HepG2 (cell line): ENCODE data around the gene PRM2. TPM values are rescaled to one million over a fixed set of nuclear protein-coding genes. Genes with fewer than 3 reads are reported as not detected.

ENCODE experiments used
- CBX2 ChIP-seq, 2 experiments: fragments of 200-600 bp in 1 of 2; sonication (generic); formaldehyde crosslinking in 1 of 2; IDR thresholded peaks; 2 replicates each; pipeline versions ENCODE4 v1.7.0 to v1.8.1; 2018 to 2022; ENCODE audit warnings: low read depth in 2 of 2, low read length in 1 of 2, mild to moderate bottlenecking in 1 of 2, missing genetic modification reagents in 1 of 2
- DMTF1 ChIP-seq: sonication (generic); formaldehyde crosslinking; IDR thresholded peaks from 2 replicates; pipeline ENCODE4 v1.4.0; 2020; ENCODE audit warnings: mild to moderate bottlenecking, missing genetic modification reagents
- HIC2 ChIP-seq: sonication (generic); formaldehyde crosslinking; IDR thresholded peaks from 2 replicates; pipeline ENCODE4 v1.9.0; 2022; ENCODE audit warnings: low read depth, missing genetic modification reagents
- HNRNPH1 ChIP-seq: fragments of 200-400 bp; formaldehyde crosslinking; optimal IDR thresholded peaks from 2 replicates; pipeline ENCODE3; 2017; ENCODE audit warnings: mild to moderate bottlenecking, low read depth, low read length
- IKZF4 ChIP-seq: sonication (generic); formaldehyde crosslinking; IDR thresholded peaks from 2 replicates; pipeline ENCODE4 v1.5.1; 2020; ENCODE audit warnings: borderline replicate concordance, mild to moderate bottlenecking, low read depth, missing genetic modification reagents; ENCODE audit errors: not compliant biosample characterization
- KDM1A ChIP-seq: IDR thresholded peaks from 2 replicates; pipeline ENCODE4 v1.6.1; 2016; ENCODE audit warnings: missing compliant biosample characterization
- KLF13 ChIP-seq: sonication (generic); formaldehyde crosslinking; IDR thresholded peaks from 2 replicates; pipeline ENCODE4 v1.4.0; 2020; ENCODE audit warnings: mild to moderate bottlenecking, missing genetic modification reagents
- MAF1 ChIP-seq: sonication (generic); formaldehyde crosslinking; IDR thresholded peaks from 2 replicates; pipeline ENCODE4 v1.5.0; 2020; ENCODE audit warnings: missing genetic modification reagents, borderline replicate concordance
- NCOA2 ChIP-seq: sonication (generic); formaldehyde crosslinking; IDR thresholded peaks from 2 replicates; pipeline ENCODE4 v1.8.0; 2022; ENCODE audit warnings: inconsistent platforms
- NFE2L2 ChIP-seq: fragments of 150-350 bp; IDR thresholded peaks from 2 replicates; pipeline ENCODE4 v1.6.1; 2014; ENCODE audit warnings: low read length
- NR2C2 ChIP-seq: sonication (generic); formaldehyde crosslinking; IDR thresholded peaks from 2 replicates; pipeline ENCODE4 v1.4.0; 2020; ENCODE audit warnings: missing genetic modification reagents, mild to moderate bottlenecking, moderate library complexity, borderline replicate concordance
- NRL ChIP-seq: sonication (generic); formaldehyde crosslinking; IDR thresholded peaks from 2 replicates; pipeline ENCODE4 v1.5.0; 2020; ENCODE audit warnings: missing genetic modification reagents, mild to moderate bottlenecking, moderate library complexity, borderline replicate concordance
- PHF21A ChIP-seq: sonication (generic); formaldehyde crosslinking; IDR thresholded peaks from 2 replicates; pipeline ENCODE4 v1.5.0; 2020; ENCODE audit warnings: mild to moderate bottlenecking, missing genetic modification reagents
- PPARG ChIP-seq: conservative IDR thresholded peaks from 2 replicates; pipeline ENCODE4 v1.6.1; 2016; ENCODE audit warnings: missing biosample characterization, missing genetic modification reagents
- RARG ChIP-seq: sonication (generic); formaldehyde crosslinking; IDR thresholded peaks from 2 replicates; pipeline ENCODE4 v1.4.0; 2020; ENCODE audit warnings: low read depth, mild to moderate bottlenecking, missing genetic modification reagents
- TCF12 ChIP-seq, 2 experiments: fragments of 450-650 bp in 1 of 2; sonication (generic) in 1 of 2; formaldehyde crosslinking in 1 of 2; IDR thresholded peaks; 2 replicates each; pipeline versions ENCODE4 v1.6.1 to v1.8.0; 2017 to 2022; ENCODE audit warnings: antibody characterized with exemption in 1 of 2, mild to moderate bottlenecking in 1 of 2, missing genetic modification reagents in 1 of 2, moderate library complexity in 1 of 2
- TSC22D2 ChIP-seq: sonication (generic); formaldehyde crosslinking; IDR thresholded peaks from 2 replicates; pipeline ENCODE4 v1.5.1; 2020; ENCODE audit warnings: missing genetic modification reagents, mild to moderate bottlenecking, borderline replicate concordance
- ZEB1 ChIP-seq: IDR thresholded peaks from 2 replicates; pipeline ENCODE4 v1.6.1; 2012; ENCODE audit warnings: mild to moderate bottlenecking, low read depth, inconsistent platforms; ENCODE audit not compliant: insufficient replicate concordance
- ZNF101 ChIP-seq: sonication (generic); formaldehyde crosslinking; IDR thresholded peaks from 2 replicates; pipeline ENCODE4 v1.4.0; 2020; ENCODE audit warnings: mild to moderate bottlenecking, low read depth, missing genetic modification reagents, borderline replicate concordance
- ZNF121 ChIP-seq: sonication (generic); formaldehyde crosslinking; IDR thresholded peaks from 2 replicates; pipeline ENCODE4 v1.5.0; 2020; ENCODE audit warnings: mild to moderate bottlenecking, missing genetic modification reagents
- ZNF207 ChIP-seq: fragments of 450-650 bp; IDR thresholded peaks from 2 replicates; pipeline ENCODE4 v1.6.1; 2016; ENCODE audit warnings: antibody characterized with exemption, borderline replicate concordance
- ZNF232 ChIP-seq: sonication (generic); formaldehyde crosslinking; IDR thresholded peaks from 2 replicates; pipeline ENCODE4 v1.4.0; 2020; ENCODE audit warnings: missing genetic modification reagents, borderline replicate concordance
- ZNF296 ChIP-seq: sonication (generic); formaldehyde crosslinking; conservative IDR thresholded peaks from 2 replicates; pipeline ENCODE4 v1.5.0; 2020; ENCODE audit warnings: mild to moderate bottlenecking, missing genetic modification reagents
- ZNF331 ChIP-seq: sonication (generic); formaldehyde crosslinking; IDR thresholded peaks from 2 replicates; pipeline ENCODE4 v1.4.0; 2020; ENCODE audit warnings: missing genetic modification reagents
- ZNF543 ChIP-seq: sonication (generic); formaldehyde crosslinking; IDR thresholded peaks from 2 replicates; pipeline ENCODE4 v1.4.0; 2020; ENCODE audit warnings: mild to moderate bottlenecking, missing genetic modification reagents
- ZSCAN20 ChIP-seq: sonication (generic); formaldehyde crosslinking; IDR thresholded peaks from 2 replicates; pipeline ENCODE4 v1.4.0; 2020; ENCODE audit warnings: missing genetic modification reagents, mild to moderate bottlenecking, borderline replicate concordance
- ZZZ3 ChIP-seq: sonication (generic); formaldehyde crosslinking; IDR thresholded peaks from 2 replicates; pipeline ENCODE4 v1.4.0; 2020; ENCODE audit warnings: missing genetic modification reagents, mild to moderate bottlenecking, borderline replicate concordance
- polyA plus RNA-seq, 8 experiments: library from polyadenylated mRNA; depleted of rRNA in 3 of 8; stranded (reverse) in 7 of 8; unstranded in 1 of 8; fragments of >200 nt; fragmentation: Illumina TruSeq in 4 of 8; extraction: Trizol in 4 of 8; gene quantifications; 2 replicates each; pipeline versions ENCODE4 v1.2.1 to v1.2.3, GENCODE V29; 2011 to 2016; ENCODE audit warnings: low read depth in 4 of 8, missing spikeins in 1 of 8, mixed read lengths in 1 of 8; ENCODE audit not compliant: insufficient read depth in 1 of 8
- total RNA-seq, 5 experiments: library from RNA; depleted of rRNA; stranded (reverse); fragments of >200 nt; fragmentation: Illumina TruSeq; extraction: Trizol; gene quantifications; 2 replicates each; pipeline ENCODE4 v1.2.3, GENCODE V29; 2016; ENCODE audit warnings: low read depth in 1 of 5

PRM2 gene
- total and polyA plus RNA-seq, 2 of the 13 experiments (the other 11 are each of a cell fraction or from before 2014, with no cell fraction given): 0.54 TPM; not detected in 1

- TF ChIP-seq DMTF1 (no peak), NCOA2 (CRISPR knock-in tag) (no peak), ZSCAN20 (CRISPR knock-in tag) (no peak), PPARG (peak; percentile 77), TCF12 (IDR thresholded peaks at IDR 0.05) (no peak), TCF12 (CRISPR knock-in tag; IDR thresholded peaks at IDR 0.05) (0 out of 2 replicates have a peak, but pooled peaks have one; percentile 17), IKZF4 (CRISPR knock-in tag) (no peak), ZEB1 (no peak), CBX2 (IDR thresholded peaks at IDR 0.05; ENCODE audit: low read depth, low read length) (no peak), CBX2 (CRISPR knock-in tag; IDR thresholded peaks at IDR 0.05; ENCODE audit: low read depth) (no peak), ZZZ3 (CRISPR knock-in tag) (no peak), NR2C2 (CRISPR knock-in tag) (0 out of 2 replicates have a peak, but pooled peaks have one; percentile 42), ZNF121 (CRISPR knock-in tag) (peak; percentile 84), PHF21A (CRISPR knock-in tag) (0 out of 2 replicates have a peak, but pooled peaks have one; percentile 10), ZNF207 (no peak), KDM1A (CRISPR knock-in tag) (no peak), NRL (CRISPR knock-in tag) (no peak), ZNF232 (CRISPR knock-in tag) (no peak), ZNF101 (CRISPR knock-in tag) (no peak), ZNF331 (no peak), HNRNPH1 (no peak), NFE2L2 (no peak), TSC22D2 (CRISPR knock-in tag) (no peak), RARG (CRISPR knock-in tag) (no peak), MAF1 (CRISPR knock-in tag) (no peak), HIC2 (CRISPR knock-in tag) (0 out of 2 replicates have a peak, but pooled peaks have one; percentile 51), KLF13 (no peak), ZNF543 (no peak), ZNF296 (CRISPR knock-in tag) (no peak)
Measured at GRCh38 chr16:11292076-11292748, 15.9 kb upstream of the PRM2 start (continued).
